H1 (cell line): ENCODE measurements around the gene PIAS2. TPM values are rescaled to one million over a fixed set of nuclear protein-coding genes. Genes with fewer than 3 reads are reported as not detected.
"Not testable (repeated sequence)": the region's sequence is repeated elsewhere in the genome, so short reads cannot be mapped to it uniquely, and the experiment has no call there.

ENCODE experiments used
- CTCF ChIA-PET: fragments of 300-600 bp; sonication (Branson Sonifier 250); formaldehyde crosslinking; loops from one replicate; lab custom pipeline; 2021; ENCODE audit not compliant: partially characterized antibody; lab: Charles Lee
- POLR2A ChIA-PET: fragments of 300-600 bp; sonication (Branson Sonifier 250); formaldehyde crosslinking; loops from one replicate; lab custom pipeline; 2021; ENCODE audit warnings: inconsistent platforms; ENCODE audit not compliant: partially characterized antibody; lab: Charles Lee
- DNase-seq, 2 experiments: peaks; one replicate each; pipeline versions ENCODE4 v3.0.0 to v3.0.0-alpha.2; 2010 to 2022; ENCODE audit warnings: low spot score in 2 of 2, low read depth in 1 of 2, mixed read lengths in 1 of 2
- FAIRE-seq: peaks from 2 replicates; lab custom pipeline; 2011; peaks lifted over from hg19 to GRCh38; lab: Jason Lieb, UNC
- H2AFZ ChIP-seq: 2 replicates; pipeline ENCODE4 v1.8.1; 2012; ENCODE audit warnings: low read length, inconsistent platforms
- H2AK5ac ChIP-seq: 2 replicates; pipeline ENCODE4 v1.6.1; 2013; ENCODE audit warnings: low read depth, low read length
- H2BK120ac ChIP-seq: replicated peaks from 2 replicates; pipeline ENCODE3; 2013; ENCODE audit warnings: low read depth, low read length, inconsistent platforms
- H2BK12ac ChIP-seq: 2 replicates; pipeline ENCODE4 v1.6.1; 2013; ENCODE audit warnings: low read depth, low read length
- H2BK15ac ChIP-seq: 2 replicates; pipeline ENCODE4 v1.6.1; 2013; ENCODE audit warnings: low read length
- H2BK20ac ChIP-seq: 2 replicates; pipeline ENCODE4 v1.6.1; 2013; ENCODE audit warnings: low read length
- H2BK5ac ChIP-seq: 2 replicates; pipeline ENCODE4 v1.6.1; 2013; ENCODE audit warnings: low read depth, low read length
- H3K14ac ChIP-seq: 2 replicates; pipeline ENCODE4 v1.6.1; 2013; ENCODE audit warnings: inconsistent platforms; ENCODE audit not compliant: insufficient read length
- H3K18ac ChIP-seq: 2 replicates; pipeline ENCODE4 v1.6.1; 2013; ENCODE audit warnings: low read length; ENCODE audit errors: extremely low read depth
- H3K23ac ChIP-seq: 2 replicates; pipeline ENCODE4 v1.6.1; 2013; ENCODE audit warnings: inconsistent platforms; ENCODE audit not compliant: insufficient read length
- H3K23me2 ChIP-seq: 2 replicates; pipeline ENCODE4 v1.6.1; 2013; ENCODE audit warnings: low read depth, low read length
- H3K27ac ChIP-seq: 2 replicates; pipeline ENCODE4 v1.6.1; 2011; ENCODE audit warnings: low read depth, low read length, inconsistent platforms
- H3K27me3 ChIP-seq, 4 experiments: replicated peaks in 1 of 4; 1 replicate in 1 of 4; 2 replicates in 3 of 4; pipeline versions ENCODE4 v1.6.1 to v1.8.1; 2011 to 2013; ENCODE audit warnings: low read length in 3 of 4, mild to moderate bottlenecking in 3 of 4, inconsistent platforms in 2 of 4, mixed read lengths in 2 of 4, moderate library complexity in 1 of 4; ENCODE audit not compliant: control insufficient read depth in 3 of 4, insufficient read depth in 3 of 4; ENCODE audit errors: extremely low read depth in 1 of 4
- H3K36me3 ChIP-seq, 4 experiments: 2 replicates each; pipeline versions ENCODE4 v1.6.1 to v1.8.1; 2011 to 2013; ENCODE audit warnings: mild to moderate bottlenecking in 4 of 4, low read length in 3 of 4, moderate library complexity in 2 of 4, control low read depth in 1 of 4, inconsistent platforms in 1 of 4; ENCODE audit not compliant: insufficient read depth in 4 of 4, control insufficient read depth in 2 of 4
- H3K4ac ChIP-seq: replicated peaks from 2 replicates; pipeline ENCODE3; 2013; ENCODE audit warnings: low read length, low read depth, mixed read lengths, inconsistent platforms; ENCODE audit not compliant: insufficient read length
- H3K4me1 ChIP-seq, 4 experiments: replicated peaks in 1 of 4; 1 replicate in 1 of 4; 2 replicates in 3 of 4; pipeline versions ENCODE4 v1.6.1 to v1.8.1; 2011 to 2013; ENCODE audit warnings: low read length in 3 of 4, inconsistent platforms in 2 of 4, mixed read lengths in 1 of 4; ENCODE audit not compliant: insufficient read depth in 4 of 4, control insufficient read depth in 3 of 4
- H3K4me2 ChIP-seq, 2 experiments: 2 replicates each; pipeline versions ENCODE4 v1.6.1 to v1.8.1; 2011 to 2013; ENCODE audit warnings: low read depth in 2 of 2, low read length in 2 of 2, control low read depth in 1 of 2, inconsistent platforms in 1 of 2, mild to moderate bottlenecking in 1 of 2; ENCODE audit not compliant: insufficient read depth in 1 of 2
- H3K4me3 ChIP-seq, 4 experiments: fragments of 200-600, 300-600 bp in 1 of 4; sonication (generic), shearing (Covaris generic), sonication (Bioruptor Twin) in 1 of 4; 2 replicates each; pipeline versions ENCODE4 v1.5.1 to v1.8.1; 2011 to 2016; ENCODE audit warnings: low read length in 4 of 4, low read depth in 3 of 4, control low read depth in 2 of 4, inconsistent platforms in 2 of 4, mild to moderate bottlenecking in 2 of 4, mixed read lengths in 1 of 4, moderate library complexity in 1 of 4; ENCODE audit not compliant: insufficient read depth in 2 of 4; ENCODE audit errors: extremely low read depth in 1 of 4
- H3K56ac ChIP-seq: replicated peaks from 2 replicates; pipeline ENCODE3; 2013; ENCODE audit warnings: low read depth, mild to moderate bottlenecking, mixed read lengths, low read length, inconsistent platforms; ENCODE audit not compliant: insufficient read length
- H3K79me1 ChIP-seq: 2 replicates; pipeline ENCODE4 v1.6.1; 2013; ENCODE audit warnings: low read depth, low read length, control low read depth
- H3K79me2 ChIP-seq, 2 experiments: 2 replicates each; pipeline versions ENCODE4 v1.6.1 to v1.8.1; 2012 to 2013; ENCODE audit warnings: low read length in 2 of 2, mild to moderate bottlenecking in 2 of 2, inconsistent platforms in 1 of 2; ENCODE audit not compliant: insufficient read depth in 2 of 2, control insufficient read depth in 1 of 2
- H3K9ac ChIP-seq, 4 experiments: replicated peaks in 1 of 4; 1 replicate in 1 of 4; 2 replicates in 3 of 4; pipeline versions ENCODE4 v1.6.1 to v1.8.1; 2011 to 2013; ENCODE audit warnings: low read depth in 3 of 4, low read length in 3 of 4, control low read depth in 2 of 4, mild to moderate bottlenecking in 2 of 4, moderate library complexity in 2 of 4, inconsistent platforms in 1 of 4; ENCODE audit errors: extremely low read depth in 1 of 4
- H3K9me3 ChIP-seq, 2 experiments: 2 replicates each; pipeline versions ENCODE4 v1.6.1 to v1.8.1; 2012 to 2013; ENCODE audit warnings: mild to moderate bottlenecking in 2 of 2, moderate library complexity in 2 of 2, control low read depth in 1 of 2, inconsistent platforms in 1 of 2, low read depth in 1 of 2, low read length in 1 of 2, mixed read lengths in 1 of 2; ENCODE audit not compliant: insufficient read depth in 2 of 2
- H4K20me1 ChIP-seq, 2 experiments: replicated peaks in 1 of 2; 2 replicates each; pipeline versions ENCODE3 to v1.8.1; 2011 to 2013; ENCODE audit warnings: inconsistent platforms in 2 of 2, low read length in 2 of 2, mild to moderate bottlenecking in 1 of 2; ENCODE audit not compliant: insufficient read depth in 2 of 2, control insufficient read depth in 1 of 2
- H4K5ac ChIP-seq: 2 replicates; pipeline ENCODE4 v1.6.1; 2013; ENCODE audit warnings: low read length, low read depth, mixed read lengths, inconsistent platforms; ENCODE audit not compliant: insufficient read length
- H4K8ac ChIP-seq: 2 replicates; pipeline ENCODE4 v1.8.0; 2013; ENCODE audit warnings: mild to moderate bottlenecking, moderate library complexity, low read length, inconsistent platforms; ENCODE audit not compliant: insufficient read depth; ENCODE audit errors: extremely low read depth
- H4K91ac ChIP-seq: replicated peaks from 2 replicates; pipeline ENCODE3; 2013; ENCODE audit warnings: low read length, mixed read lengths, inconsistent platforms; ENCODE audit not compliant: insufficient read length
- WGBS, 2 experiments: shearing (Covaris generic) in 1 of 2; methylation state at CpG; one replicate each; pipeline versions ENCODE4 v1.1.6 to v1.1.7; 2013 to 2015; ENCODE audit warnings: low lambda C conversion rate in 2 of 2, mixed read lengths in 2 of 2, inconsistent platforms in 1 of 2, low coverage in 1 of 2, missing lambda C conversion rate in 1 of 2; ENCODE audit not compliant: insufficient replicate concordance in 2 of 2, insufficient coverage in 1 of 2, insufficient read length in 1 of 2; ENCODE audit errors: extremely low coverage in 1 of 2, missing lambda C conversion rate in 1 of 2; 5-methylcytosine and 5-hydroxymethylcytosine counted together
- polyA plus RNA-seq, 7 experiments: library from polyadenylated mRNA; depleted of rRNA in 3 of 7; stranded (reverse) in 5 of 7; unstranded in 2 of 7; fragments of >200 nt in 5 of 7; fragments of 200-250 nt in 2 of 7; gene quantifications; 1 replicate in 5 of 7; 2 replicates in 1 of 7; 4 replicates in 1 of 7; pipeline versions ENCODE4 v1.2.1 to v1.2.3, GENCODE V29; 2011 to 2013; ENCODE audit warnings: missing spikeins in 2 of 7, mixed read lengths in 2 of 7
- total RNA-seq: library from RNA; stranded (reverse); fragmentation: NEBNext Ultra II Directional; extraction: Animal tissue kit (Norgen Biotek cat#: 25700); gene quantifications from 2 replicates; pipeline ENCODE4 v1.2.1, GENCODE V29; 2021

The PIAS2 gene
- total and polyA plus RNA-seq, 2 of the 8 experiments (the other 6 are each of a cell fraction or from before 2014, with no cell fraction given): 20.1 to 53.9 TPM

GRCh38 chr18:46966266-46966665 lies 49.0 kb upstream of the PIAS2 start:
- H2AK5ac ChIP-seq, H2BK5ac ChIP-seq, H2AFZ ChIP-seq, DNase-seq, H3K79me1 ChIP-seq, H3K4me2 ChIP-seq, H3K4me3 ChIP-seq, H3K4ac ChIP-seq, H3K18ac ChIP-seq, H3K79me2 ChIP-seq, H3K9ac ChIP-seq, H4K5ac ChIP-seq, POLR2A ChIA-PET, H4K91ac ChIP-seq, H2BK15ac ChIP-seq, H3K27ac ChIP-seq, H2BK120ac ChIP-seq, H3K23me2 ChIP-seq, CTCF ChIA-PET, H3K23ac ChIP-seq, H3K36me3 ChIP-seq, H4K20me1 ChIP-seq, H4K8ac ChIP-seq, H2BK12ac ChIP-seq, H3K14ac ChIP-seq, H3K56ac ChIP-seq, H3K4me1 ChIP-seq, H3K9me3 ChIP-seq, H3K27me3 ChIP-seq, H2BK20ac ChIP-seq: not testable (repeated sequence)
- no CpG with 5 or more reads among the region's 10 CpGs for WGBS, 2 experiments
- FAIRE-seq: peak; percentile 96

GRCh38 chr18:46964579-46965293 lies 47.4 kb upstream of the PIAS2 start:
- H2BK120ac ChIP-seq, H3K4me3 ChIP-seq, H3K27me3 ChIP-seq, H2BK5ac ChIP-seq, H3K79me1 ChIP-seq, H4K91ac ChIP-seq, H2BK20ac ChIP-seq, H2AK5ac ChIP-seq, H4K20me1 ChIP-seq, H3K4ac ChIP-seq, FAIRE-seq, H2BK12ac ChIP-seq, H3K4me2 ChIP-seq, H3K18ac ChIP-seq, H3K23me2 ChIP-seq, H3K9ac ChIP-seq, H3K27ac ChIP-seq, H2BK15ac ChIP-seq, H4K8ac ChIP-seq, CTCF ChIA-PET, H3K14ac ChIP-seq, POLR2A ChIA-PET, H3K36me3 ChIP-seq, H3K23ac ChIP-seq, H3K56ac ChIP-seq, H4K5ac ChIP-seq, H3K4me1 ChIP-seq, H2AFZ ChIP-seq, H3K79me2 ChIP-seq, H3K9me3 ChIP-seq: not testable (repeated sequence)
- 94% methylated on average over 8 of the region's 31 CpGs; no CpG with 5 or more reads in 1 of the 2 experiments for WGBS, 2 experiments
- peak in 1 of 2 experiments; percentile 54 for DNase-seq
